Activated CD8-positive, alpha-beta memory T cell treated with anti-CD3 and anti-CD28 coated beads for 36 hours (primary cell): ENCODE results near the gene MLN. TPM values are rescaled to one million over a fixed set of nuclear protein-coding genes. Genes with fewer than 3 reads are reported as not detected.
"Not testable (repeated sequence)": the region's sequence is repeated elsewhere in the genome, so short reads cannot be mapped to it uniquely, and the experiment has no call there.

Source experiments
- CTCF ChIA-PET: fragments of 350-600 bp; sonication (Branson Sonifier 250); formaldehyde crosslinking; loops from one replicate; lab custom pipeline; 2021; ENCODE audit warnings: antibody characterized with exemption; lab: Charles Lee
- POLR2A ChIA-PET: fragments of 350-600 bp; sonication (Branson Sonifier 250); formaldehyde crosslinking; loops from one replicate; lab custom pipeline; 2021; ENCODE audit warnings: antibody characterized with exemption; lab: Charles Lee
- total RNA-seq, 2 experiments: library from RNA; stranded (reverse); gene quantifications; one replicate each; pipeline ENCODE4 v1.2.3, GENCODE V29; 2021

Gene MLN
- total RNA-seq, 2 experiments from 2014 or later = not detected

DNA sequence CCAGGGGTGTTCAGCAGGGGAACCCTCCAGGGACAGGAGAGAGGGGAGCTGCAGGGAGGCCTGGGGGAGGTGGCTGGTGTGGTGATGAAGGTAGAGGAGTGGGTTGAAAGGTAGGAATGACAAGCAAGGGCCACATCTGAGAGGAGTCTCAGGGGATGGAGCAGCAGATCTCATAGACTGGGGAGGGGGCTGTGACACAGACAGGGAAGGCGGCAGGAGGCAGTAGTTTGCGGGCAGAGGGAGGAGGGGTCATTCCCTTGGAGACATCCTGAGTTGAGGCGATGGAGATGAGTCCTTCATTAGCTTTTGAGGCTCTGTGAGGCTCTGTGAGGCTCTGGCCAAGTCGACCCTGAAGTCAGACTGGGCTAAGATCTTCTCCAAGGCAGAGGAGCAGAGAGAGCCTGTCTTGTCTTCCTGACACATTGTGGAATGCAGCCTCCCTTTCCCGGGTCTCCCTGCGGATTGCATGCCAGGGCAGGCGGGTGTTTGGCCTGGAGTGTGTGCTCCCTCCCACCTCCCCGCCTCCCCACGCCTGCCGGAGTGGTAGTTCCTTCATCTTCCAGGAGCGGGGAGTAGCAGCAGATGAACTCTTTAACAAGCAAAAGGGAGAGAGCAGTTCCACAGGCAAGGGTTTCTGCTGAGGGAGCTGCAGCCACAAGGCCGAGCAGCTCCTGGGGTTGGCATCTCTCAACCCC lies 34.3 kb upstream of the MLN start:
- CTCF ChIA-PET = interaction anchor here (1.0 to 1.1 kb wide), 2 partner anchors 25 to 127 kb away, joined by 3 read pairs; partner anchors contain the start of gene UQCC2

DNA sequence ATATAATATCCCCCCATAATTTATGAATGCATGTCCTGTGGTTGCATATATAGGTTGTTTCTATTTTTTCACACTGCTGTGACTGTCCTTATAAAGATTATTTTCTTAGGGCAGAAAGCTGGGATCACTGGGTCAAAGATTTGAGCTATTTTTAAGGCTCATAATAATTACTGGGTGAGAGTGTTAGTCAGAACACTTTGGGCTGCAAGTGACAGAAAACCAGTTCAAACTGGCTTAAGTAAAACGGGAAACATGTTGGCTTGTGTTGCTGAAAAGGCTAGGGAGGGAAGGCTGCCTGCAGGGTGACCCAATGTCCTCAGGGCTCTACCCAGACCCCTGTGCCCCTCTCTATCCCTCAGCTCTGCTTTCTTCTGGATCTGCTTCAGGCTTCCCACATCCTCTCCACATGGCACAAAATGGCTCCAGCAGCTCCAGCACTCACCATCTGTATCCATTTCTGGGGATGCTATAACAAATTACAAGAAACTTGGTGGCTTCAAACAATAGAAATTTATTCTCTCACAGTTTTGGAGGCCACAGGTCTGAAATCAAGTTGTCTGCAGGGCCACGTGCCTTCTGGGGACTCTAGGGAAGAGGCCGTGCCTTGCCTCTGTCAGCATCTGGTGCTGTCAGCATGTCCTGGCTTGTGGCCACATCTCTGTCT lies 33.1 kb upstream of the MLN start:
- ChIA-PET POLR2A (no interaction called here), CTCF (no interaction called here)

More for the DNA sequence above, 34.3 kb upstream of the MLN start:
- POLR2A ChIA-PET = no interaction called here

DNA sequence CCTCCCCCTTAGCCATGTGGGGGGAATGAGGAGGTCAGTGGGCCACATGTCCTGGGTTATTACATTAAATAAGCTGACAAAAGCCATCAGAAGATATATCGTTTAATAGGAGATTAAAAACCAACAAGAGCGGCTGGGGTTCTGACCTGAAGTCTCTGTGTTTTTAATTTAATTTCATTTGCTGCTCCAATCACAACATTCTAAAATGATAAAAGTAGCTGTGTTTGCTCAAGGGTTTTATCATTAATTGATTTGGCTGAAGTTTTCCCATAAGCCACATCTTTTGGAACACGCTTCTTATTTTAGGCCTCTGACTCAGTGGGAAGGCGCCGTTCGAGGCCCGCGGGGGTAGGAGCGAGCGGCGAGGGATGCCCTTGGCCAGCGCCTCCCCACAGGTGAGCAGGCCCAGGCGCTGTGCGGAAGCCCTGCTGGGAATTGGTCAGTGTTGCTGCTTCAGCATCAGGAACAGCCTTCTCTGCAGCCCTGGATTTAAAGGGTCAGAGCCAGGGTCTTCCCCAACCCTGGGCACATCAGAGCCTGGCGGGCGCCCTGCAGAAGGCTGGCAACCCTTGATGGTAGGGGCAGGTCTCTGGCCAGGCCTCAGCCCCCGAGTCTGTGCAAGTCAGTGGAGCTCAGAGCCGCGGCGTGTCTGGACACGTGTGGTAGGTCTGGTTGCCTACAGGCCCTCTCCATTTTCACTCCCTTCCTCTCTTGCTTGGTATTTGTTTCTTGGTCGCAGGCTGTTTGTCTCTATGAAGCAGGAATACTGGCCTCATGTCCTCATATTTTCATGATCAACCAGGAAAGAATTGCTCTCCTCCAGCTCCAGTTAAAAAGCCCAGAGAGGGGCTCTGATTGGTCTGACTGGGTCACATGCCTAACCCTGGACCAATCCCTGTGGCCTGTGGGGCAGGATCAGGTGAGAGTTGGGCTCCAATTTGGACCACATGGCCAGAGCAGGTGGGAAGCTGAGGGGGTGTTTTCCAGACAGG lies 30.9 kb upstream of the MLN start:
- CTCF ChIA-PET = no interaction called here
- POLR2A ChIA-PET = no interaction called here

DNA sequence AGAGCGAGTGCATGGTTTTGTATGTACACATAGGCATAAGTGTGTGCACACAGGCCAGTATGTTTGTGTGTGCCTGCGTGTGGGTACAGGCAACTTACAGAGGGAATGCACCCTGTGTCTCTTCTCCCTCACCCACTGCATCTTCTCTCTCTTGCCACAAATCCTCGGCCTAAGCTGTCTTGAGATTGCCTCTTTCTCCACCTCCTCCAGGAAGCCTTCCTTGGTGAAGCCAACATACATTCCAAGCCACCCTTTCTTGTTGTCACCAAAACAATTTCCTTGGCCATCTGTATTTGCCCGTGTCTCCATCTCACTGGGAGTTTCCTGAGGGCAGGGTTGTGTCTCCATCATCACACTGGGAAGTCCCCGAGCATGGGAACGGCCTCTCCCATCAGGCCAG lies 29.8 kb upstream of the MLN start:
- ChIA-PET CTCF (no interaction called here), POLR2A (no interaction called here)

DNA sequence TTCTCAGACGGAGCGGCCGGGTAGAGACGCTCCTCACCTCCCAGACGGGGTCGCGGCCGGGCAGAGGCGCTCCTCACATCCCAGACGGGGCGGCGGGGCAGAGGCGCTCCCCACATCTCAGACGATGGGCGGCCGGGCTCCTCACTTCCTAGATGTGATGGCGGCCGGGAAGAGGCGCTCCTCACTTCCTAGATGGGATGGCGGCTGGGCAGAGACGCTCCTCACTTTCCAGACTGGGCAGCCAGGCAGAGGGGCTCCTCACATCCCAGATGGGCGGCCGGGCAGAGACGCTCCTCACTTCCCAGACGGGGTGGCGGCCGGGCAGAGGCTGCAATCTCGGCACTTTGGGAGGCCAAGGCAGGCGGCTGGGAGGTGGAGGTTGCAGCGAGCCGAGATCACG lies 29.0 kb upstream of the MLN start:
- CTCF ChIA-PET, POLR2A ChIA-PET: not testable (repeated sequence)

DNA sequence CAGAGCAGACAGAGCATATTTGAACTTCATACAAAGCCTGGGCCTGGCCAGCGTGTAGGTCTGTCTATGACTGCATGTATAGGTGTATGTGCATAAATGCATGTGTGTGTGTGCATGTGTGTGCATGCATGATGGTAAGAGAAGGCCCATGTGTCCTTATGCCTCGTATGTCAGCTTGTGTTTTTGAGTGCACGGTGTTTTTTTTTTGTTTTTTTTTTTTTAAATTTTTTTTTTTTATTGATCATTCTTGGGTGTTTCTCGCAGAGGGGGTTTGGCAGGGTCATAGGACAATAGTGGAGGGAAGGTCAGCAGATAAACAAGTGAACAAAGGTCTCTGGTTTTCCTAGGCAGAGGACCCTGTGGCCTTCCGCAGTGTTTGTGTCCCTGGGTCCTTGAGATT lies 27.9 kb upstream of the MLN start:
- CTCF ChIA-PET, POLR2A ChIA-PET: not testable (repeated sequence)

DNA sequence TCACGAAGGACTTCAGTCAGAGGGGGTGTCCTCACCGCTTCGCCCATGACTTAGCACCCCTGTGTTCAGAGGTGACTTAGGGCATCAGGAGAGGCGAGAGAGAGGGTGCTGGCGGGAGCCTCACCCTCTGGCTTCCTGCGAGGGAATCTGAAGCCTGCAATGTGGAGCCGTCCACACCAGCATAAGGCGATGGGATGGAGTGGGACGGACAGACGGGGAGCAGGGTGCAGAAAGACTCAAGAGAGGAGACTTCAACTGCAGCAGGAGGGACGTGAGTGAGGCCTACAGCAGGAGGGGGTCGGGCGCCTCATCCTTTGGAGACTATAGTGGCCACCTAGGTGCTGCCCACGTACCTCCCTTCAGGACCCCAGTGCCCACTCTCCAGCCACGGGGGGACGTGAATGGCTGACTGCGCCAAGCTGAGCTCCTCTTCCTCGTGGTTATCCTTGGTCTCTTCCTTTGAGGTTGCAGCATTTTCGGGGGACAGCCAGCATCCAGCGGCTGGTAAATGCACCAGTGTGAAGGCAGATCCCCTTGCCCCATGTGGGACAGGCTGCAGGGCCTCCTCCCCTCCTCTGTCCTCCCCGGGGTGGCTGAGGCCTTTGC lies 26.9 kb upstream of the MLN start:
- CTCF ChIA-PET = no interaction called here
- POLR2A ChIA-PET = no interaction called here

DNA sequence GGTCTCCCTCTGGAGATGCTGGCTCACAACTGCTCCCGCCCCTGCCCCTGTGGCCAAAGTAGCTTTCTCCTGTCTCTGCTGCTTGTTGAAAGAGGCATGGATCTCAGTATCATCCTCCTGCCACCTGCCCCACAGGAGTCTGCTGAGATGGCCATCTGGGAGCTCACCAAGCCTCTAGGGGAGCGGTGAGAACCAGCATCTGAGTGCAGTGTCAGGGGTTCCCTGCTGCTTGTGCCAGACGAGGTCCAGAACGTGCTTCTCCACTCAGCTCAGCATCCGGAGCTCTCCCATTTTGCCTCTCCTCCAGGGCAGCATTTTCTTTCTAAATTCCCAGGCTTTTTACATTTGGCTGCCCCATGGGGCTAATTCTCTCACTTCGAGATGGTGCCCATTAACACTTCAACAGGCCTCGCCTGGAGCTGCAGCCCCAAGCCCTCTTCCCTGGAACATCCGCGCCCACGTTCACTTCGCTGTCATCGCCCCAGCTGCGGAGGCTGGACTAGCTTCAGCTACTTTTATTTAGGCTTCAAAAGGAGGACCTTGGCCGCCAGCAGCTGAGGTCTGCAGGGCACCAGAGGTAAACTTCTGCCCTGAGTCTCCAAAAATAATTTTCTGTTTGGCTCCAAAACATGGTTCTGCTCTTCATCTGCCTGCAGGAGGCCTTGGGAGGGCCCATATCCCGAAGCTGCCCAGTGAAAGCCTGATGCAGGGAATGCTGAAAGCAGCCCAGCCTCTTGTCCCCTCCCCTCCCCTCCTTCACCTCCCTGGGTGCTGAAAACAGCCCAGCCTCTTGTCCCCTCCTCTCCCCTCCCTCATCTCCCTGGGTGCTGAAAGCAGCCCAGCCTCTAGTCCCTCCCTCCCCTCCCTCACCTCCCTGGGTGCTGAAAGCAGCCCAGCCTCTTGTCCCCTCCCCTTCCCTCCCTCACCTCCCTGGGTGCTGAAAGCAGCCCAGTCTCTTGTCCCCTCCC lies 25.2 kb upstream of the MLN start:
- ChIA-PET CTCF (interaction anchor here (2.1 kb wide), 1 partner anchor 10 kb away, joined by 4 read pairs; no protein-coding TSS in a partner anchor), POLR2A (no interaction called here)

DNA sequence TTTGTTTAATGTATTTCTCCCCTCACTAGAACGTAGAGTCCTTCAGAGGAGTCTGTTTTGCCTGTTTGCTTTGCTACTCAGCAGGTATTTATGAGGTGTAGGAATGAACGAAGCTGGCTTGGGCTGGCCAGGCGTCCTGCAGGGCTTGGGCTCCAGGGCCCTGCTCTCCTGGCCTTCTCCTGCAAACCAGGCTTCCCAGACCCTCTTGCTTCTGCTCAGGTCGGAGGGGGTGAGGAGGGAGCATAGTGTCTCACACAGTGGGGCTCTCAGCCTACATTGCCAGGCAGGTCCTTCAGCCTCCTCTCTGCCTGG lies 24.6 kb upstream of the MLN start:
- ChIA-PET CTCF (interaction anchor here (2.1 kb wide), 1 partner anchor 9 kb away, joined by 4 read pairs; no protein-coding TSS in a partner anchor), POLR2A (no interaction called here)

DNA sequence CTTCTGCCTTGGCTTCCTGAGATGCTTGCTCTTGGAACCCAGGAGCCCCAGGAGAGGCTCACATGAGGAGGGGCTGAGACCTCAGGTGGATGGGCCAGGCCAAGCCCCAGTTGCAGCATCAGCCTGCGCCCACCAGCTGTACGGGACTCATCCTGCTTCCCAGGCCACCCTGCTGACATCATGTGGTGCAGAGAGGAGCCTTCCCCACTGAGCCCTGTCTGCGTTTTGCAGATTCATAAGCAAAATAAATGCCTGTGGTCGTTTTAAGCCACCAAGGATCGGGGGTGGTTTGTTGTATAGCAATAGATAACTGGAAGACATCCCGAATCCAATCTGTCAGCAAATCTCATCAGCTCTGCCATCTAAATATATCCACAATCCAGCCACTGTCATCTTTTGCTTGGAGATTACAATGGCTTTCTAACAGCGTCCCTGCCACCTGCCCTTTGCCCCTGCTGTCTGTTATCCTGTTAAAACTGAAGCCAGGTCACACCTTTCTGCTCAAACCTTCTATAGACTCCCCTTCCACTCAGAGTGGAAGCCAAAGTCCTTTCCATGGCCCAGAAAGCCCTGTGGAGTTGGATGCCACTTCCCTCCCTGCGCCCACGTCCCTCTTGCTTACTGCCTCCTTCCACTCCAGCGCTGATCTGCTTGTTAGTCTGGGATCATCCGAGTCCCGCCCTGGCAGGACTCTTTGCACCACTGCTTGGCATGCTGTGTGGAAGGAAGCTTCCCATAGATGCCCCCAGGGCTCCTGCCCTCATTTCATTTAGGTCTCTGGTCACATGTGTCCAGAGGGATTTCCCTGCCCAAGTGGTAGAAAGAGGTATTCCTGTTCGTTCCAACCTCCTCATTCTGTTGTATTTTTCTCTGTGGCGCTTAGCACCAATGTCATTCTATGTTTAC lies 24.0 kb upstream of the MLN start:
- ChIA-PET CTCF (interaction anchor here (2.1 kb wide), 1 partner anchor 8 kb away, joined by 4 read pairs; no protein-coding TSS in a partner anchor), POLR2A (no interaction called here)

DNA sequence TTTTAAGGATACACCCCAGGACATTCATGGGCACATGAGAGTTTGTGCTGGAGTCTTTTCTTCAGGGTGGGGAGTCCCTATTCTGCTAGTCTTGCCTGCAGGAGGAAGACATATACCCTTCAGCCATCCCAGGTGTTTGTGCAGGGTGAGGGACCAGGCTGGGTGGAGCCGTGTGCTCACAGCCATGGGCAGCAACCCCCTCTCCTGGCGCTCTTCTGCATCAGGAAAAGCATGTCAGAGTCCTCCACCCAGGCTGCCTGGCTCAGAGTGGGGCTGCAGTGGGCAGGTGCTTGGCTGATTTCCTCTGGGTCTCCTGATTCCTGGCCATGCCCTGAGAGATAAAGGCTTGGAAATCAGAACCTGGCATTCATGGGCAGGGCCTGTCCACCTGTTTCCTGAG lies 22.7 kb upstream of the MLN start:
- CTCF ChIA-PET = no interaction called here
- POLR2A ChIA-PET = no interaction called here

DNA sequence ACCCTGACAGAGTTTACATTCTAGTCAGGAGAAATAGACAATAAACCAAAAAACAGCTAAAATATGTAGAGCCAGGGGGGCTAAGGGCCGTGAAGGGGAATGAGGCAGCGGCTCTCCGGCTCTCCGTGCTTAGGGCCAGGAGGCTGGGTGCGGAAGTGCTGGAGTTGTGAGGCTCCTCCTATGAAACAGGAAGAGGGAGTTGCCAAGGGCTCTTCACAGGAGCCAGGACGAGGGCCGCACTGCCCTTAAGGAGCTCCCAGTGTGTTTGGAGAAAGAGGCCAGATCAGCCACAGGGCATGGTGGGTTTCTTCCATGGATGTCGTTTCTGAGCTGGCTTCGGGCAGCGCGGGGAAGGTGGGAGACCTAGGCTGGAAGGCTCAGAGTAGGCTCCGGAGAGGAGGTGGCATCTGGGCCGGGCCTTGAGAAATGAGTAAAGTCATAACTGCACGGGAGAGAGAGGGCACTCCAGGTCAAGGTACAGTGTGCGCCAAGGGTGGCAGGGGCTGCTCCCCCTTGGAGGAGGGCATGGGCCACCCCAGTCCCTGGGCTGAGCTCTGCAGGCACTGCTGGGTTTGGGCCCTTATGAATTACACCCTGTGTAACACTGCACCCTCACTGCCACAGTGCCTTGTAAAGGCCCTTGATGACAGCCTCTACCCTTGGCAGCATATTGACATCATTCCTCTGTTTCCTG lies 20.8 kb upstream of the MLN start:
- ChIA-PET POLR2A (no interaction called here), CTCF (no interaction called here)

DNA sequence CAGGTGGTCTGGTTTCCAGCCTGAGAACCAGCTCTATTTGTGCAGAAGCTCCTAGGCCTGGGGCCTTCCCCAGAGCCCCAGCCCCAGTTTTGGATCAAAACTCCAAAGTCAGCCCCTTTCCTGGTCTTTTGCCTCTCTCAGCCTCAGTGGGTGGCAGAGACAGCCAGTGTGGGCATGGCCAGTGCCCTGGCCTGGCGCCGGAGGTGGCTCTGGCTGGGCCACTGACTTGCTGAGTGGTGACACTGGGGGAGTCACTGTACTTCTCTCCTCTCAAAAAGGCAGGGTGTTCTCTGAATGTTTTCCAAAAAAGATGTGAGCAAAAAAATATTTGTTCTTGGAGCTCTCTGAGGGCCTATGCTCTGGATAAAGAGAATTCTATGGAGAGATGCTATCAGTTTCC lies 20.0 kb upstream of the MLN start:
- POLR2A ChIA-PET = no interaction called here
- CTCF ChIA-PET = no interaction called here

DNA sequence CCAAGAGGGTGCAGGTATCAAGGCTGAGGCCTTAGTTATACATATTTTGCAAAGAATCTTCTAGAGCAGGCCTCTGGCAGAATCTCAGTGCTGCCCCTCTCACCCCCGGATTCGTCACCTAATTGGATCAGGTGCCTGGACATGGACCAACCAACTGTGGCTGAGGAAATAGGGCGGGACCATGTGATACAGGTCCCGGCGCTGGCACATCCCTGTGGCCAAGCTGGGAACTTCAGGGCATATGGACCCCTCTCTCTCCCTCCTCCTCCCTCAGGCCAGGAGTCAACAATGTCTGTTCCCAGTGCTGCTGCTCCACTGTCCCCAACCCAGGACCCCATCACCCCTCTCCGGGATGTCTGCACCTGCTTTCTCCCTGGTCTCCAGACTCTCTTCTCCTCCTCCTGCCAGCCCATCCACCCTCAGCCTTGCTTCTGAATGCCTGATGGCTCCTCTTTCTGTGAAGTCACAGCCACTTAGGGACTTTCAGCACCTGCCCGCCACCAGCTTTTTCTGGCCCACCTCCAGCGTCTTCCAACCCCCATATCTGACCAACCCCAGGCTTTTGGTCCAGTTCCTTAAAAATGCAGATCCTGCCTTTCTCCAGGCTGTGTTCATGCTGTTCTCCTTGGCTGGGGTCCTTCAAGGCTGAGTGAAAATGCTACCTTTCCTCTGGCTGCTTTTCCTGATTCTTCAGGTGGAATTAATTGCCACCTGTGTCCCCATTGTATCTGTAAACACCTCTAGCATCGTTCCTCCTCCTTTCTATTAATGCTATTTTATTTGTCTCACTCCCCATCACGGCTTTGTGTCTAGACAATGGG lies 19.0 kb upstream of the MLN start:
- CTCF ChIA-PET = no interaction called here
- POLR2A ChIA-PET = no interaction called here

DNA sequence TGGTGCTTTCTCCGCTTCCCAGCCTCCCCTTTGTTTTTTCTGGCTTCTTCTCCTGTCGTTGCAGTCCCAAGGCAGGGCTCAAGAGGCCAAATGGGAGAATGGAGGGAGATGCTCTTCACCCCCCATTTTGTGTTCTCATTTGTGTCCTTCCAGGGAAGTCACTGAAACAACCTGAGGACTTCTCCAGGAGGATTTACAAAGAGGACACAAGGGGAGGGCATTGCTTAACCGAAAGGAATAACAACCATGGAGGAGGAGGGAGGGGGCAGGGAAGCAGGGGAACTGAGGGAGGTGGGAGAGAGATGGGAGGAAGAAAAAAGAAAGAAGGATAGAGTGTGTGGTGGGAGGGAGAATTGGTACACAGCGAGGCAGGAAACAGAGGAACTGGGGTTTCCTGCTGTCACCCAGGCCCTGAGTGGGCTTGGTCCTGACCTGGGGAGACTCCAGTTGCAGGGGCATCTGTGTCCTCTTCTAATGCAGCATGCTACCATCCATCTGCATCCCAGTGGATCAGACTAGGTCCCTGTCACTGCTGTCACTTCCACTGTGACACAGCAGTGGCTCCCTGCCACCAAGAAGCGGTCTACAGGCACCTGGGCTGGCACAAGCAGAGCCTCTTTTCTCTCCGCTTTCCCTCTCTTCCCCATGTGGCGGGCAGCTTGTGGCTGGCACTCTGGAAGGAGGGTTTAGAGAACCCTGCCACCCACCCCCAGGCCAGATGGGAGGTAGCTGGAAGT lies 17.1 kb upstream of the MLN start:
- ChIA-PET CTCF (no interaction called here), POLR2A (no interaction called here)

DNA sequence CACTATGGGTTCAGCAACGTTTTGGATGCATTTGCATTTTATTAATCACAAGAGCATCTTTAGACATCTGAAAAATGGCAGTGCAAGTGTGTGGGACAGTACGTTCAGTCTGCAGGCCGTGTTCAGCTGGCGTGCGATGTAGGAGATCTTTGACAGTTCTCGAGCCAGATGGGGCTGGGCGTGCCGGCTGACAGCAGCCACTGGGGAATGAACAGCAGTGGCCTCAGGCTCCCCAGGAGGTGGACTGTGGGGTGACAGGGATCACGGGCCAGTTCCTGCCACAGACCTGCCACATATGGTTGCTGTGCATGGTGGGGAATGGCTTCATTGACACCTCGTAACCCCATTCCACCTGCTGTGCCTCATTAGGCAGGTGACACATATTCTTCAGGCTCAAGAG lies 16.4 kb upstream of the MLN start:
- POLR2A ChIA-PET = no interaction called here
- CTCF ChIA-PET = interaction anchor here (1.5 kb wide), 1 partner anchor 8 kb away, joined by 4 read pairs; no protein-coding TSS in a partner anchor
